HepG2 (cell line): Measurements from ENCODE around the gene TTC19.

Source experiments
- CEBPB ChIP-seq: IDR thresholded peaks from 2 replicates; pipeline ENCODE4 v1.6.1; 2011; ENCODE audit warnings: low read depth, low read length, improper control_type of control experiment, borderline replicate concordance
- GABPA ChIP-seq, 2 experiments: IDR thresholded peaks; 2 replicates each; pipeline ENCODE4 v1.6.1; 2011 to 2016; ENCODE audit warnings: low read depth in 2 of 2, low read length in 1 of 2, missing biosample characterization in 1 of 2, missing genetic modification characterization in 1 of 2
- GATA4 ChIP-seq: sonication (generic); IDR thresholded peaks from 2 replicates; pipeline ENCODE4 v1.6.1; 2016; ENCODE audit warnings: antibody characterized with exemption, low read depth, borderline replicate concordance
- ZSCAN29 ChIP-seq: sonication (generic); formaldehyde crosslinking; conservative IDR thresholded peaks from 2 replicates; pipeline ENCODE4 v1.4.0; 2020; ENCODE audit warnings: mild to moderate bottlenecking, missing genetic modification reagents

DNA sequence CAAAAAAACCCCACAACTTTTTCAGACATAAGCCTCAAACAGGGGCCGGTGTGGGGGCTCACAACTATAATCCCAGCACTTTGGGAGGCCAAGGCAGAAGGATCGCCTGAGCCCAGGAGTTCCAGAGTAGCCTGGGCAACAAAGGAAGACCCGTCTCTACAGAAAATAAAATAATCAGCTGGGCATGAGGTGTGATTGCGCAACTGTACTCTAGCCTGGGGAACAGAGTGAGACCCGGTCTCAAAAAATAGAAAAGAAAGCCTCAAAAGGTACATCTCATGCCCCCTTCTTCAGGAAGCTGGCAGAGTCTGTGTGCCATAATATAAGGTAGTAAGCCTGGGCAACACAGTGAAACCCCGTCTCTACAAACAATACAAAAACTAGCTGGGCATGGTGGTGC, 3.3 kb upstream of the TTC19 start:
- TF ChIP-seq GATA4: no peak
- no peak for TF ChIP-seq ZSCAN29
- no peak for TF ChIP-seq GABPA (IDR thresholded peaks at IDR 0.05; ENCODE audit: low read depth, low read length)
- TF ChIP-seq GABPA (CRISPR knock-in tag; IDR thresholded peaks at IDR 0.05; ENCODE audit: low read depth): no peak
- peak; percentile 84 for TF ChIP-seq CEBPB
